GM21423 (cell line): ENCODE data around the gene MPDZ.

Source experiments
- ATAC-seq: cut with Tn5 transposase; IDR thresholded peaks from one replicate; pipeline ENCODE4 v1.9.1; 2021; ENCODE audit warnings: mild to moderate bottlenecking, moderate library complexity; ENCODE audit not compliant: unreplicated experiment

Gene MPDZ

GRCh38 chr9:13090628-13091027 lies 188.9 kb downstream of the MPDZ start:
- ATAC-seq, result no peak

GRCh38 chr9:13089666-13090065 lies 189.8 kb downstream of the MPDZ start:
- ATAC-seq, result no peak

DNA sequence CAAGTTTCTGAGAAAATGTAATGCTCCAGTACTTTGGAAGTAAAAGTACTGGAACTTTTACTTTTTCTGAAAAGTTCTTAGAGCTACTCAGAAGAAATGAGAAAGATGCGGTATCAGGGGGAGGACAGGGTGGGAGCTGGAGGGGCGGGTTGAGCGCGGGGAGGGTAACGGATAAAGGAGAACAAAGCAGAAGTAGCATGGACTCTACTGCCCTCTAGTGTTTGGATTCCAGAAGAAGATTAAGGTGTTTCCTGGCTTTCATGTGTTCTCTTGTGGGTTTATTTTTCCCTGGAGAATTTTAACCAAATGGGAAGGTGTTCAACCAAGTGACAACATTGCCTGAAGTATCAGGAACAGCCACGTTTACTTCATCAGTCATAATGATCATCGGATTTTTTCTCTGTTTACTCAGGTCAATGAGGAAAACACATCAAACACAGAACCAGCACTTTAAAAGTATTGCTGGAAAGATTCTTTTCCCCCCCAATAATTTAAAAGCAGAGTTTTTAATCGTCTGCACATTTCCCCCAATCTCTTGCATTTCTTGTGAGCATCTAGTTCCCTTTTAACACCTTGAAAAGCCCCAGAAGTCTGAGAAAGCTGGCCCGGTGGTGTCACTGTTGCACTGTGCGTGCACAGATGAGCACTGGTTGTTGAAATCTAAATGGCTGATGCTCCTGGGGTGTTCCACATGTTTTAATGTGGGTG lies 190.6 kb downstream of the MPDZ start:
- ATAC-seq, result no peak

GRCh38 chr9:13083963-13084528 lies 195.4 kb downstream of the MPDZ start:
- ATAC-seq, result no peak

- ATAC-seq, result no peak
These were observed 196.1 kb downstream of the MPDZ start for GRCh38 chr9:13083366-13083765.

DNA sequence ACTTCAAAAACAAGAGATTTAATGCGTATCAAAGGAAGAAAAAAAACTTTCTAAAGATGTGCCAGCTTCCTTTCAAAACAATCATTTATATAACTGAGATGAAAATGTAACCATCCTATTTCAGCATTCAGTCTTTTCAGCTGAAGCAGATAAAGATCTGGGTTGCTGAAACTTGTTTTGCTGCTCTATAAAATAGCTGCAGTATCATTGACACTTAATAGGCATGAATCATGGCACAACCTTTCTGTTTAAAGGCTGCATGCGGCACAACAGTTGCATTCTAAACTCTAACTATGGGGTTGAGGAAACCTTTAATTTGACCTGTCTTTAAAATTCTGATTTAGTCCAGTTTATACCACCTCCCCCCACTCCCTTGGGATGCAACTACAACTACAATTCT lies 196.7 kb downstream of the MPDZ start:
- no peak for ATAC-seq

DNA sequence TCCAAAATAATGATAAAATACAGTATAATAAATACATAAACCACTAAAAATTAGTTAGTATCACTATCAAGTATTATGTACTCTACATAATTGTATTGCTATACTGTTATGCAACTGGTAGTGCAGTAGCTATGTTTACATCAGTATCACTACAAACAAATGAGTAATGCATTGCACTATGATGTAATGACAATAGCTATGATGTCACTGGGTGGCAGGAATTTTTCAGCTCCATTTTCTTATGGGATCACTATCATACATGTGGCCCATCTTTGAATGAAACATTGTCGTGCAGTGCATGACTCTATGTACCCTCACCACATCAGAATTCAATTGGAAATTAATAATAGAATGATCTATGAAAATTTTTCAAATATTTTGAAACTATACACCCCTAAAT lies 201.3 kb downstream of the MPDZ start:
- ATAC-seq, result no peak

- no peak for ATAC-seq
These were observed 202.9 kb downstream of the MPDZ start for GRCh38 chr9:13076616-13077015.

DNA sequence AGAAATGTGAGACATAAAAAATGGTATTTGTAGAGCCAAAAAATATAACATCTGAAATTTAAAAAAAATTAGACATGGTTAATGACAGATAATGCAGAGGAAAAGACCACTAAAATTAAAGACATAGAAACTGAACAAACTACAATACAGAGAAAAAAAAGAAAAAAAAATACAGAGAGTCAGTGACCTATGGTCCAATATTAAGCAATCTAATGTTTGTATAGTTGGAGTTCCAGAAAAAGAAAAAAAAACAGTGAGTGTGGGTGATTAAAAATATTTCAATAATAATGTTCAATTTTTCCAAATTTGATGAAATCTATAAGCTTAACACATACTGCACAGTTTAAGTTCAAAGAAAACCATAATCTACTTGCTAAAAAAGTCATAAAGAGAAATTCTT lies 207.6 kb downstream of the MPDZ start:
- ATAC-seq, result no peak

DNA sequence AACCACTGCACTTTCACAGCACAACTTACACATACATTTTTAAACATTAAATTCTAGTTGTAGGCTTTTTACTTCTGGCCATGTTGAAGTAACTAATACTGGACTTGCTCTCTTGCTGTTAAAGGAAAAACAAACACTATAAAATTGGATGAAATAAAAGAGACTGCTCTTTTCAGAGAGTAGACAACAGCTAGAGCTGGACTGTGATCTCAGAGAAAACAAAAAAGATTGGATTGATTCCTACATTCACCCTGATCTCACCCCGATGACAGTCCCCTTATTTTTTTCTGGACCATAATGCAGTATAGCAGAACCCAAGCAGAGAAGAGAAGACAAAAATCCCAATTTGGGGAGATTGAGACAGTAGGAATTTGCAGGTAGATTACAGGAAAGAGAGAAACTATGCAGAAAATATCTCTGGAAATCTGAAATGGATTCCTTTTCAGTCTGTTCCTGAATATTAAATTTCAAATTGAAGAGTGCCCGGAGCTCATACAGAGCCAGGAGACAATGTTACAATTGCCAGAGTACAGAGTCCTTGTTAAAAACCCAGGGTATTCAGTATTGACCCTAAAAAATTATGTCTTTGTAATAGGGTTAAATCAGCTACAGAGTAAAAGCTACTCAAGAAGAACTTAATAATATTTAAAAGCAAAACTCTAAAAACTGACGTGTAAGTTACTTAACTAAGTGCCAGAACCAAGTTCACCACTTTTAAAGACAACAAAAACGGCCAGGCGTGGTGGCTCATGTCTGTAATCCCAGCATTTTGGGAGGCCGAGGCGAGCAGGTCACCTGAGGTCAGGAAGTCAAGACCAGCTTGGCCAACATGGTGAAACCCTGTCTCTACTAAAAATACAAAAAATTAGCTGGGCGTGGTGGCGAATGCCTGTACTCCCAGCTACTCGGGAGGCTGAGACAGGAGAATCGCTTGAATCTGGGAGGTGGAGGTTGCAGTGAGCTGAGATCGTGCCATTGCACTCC lies 208.6 kb downstream of the MPDZ start:
- ATAC-seq, result no peak

- ATAC-seq, result no peak
These were observed 210.0 kb downstream of the MPDZ start for GRCh38 chr9:13069498-13069897.

- no peak for ATAC-seq
These were observed 214.8 kb downstream of the MPDZ start for GRCh38 chr9:13064676-13065075.

DNA sequence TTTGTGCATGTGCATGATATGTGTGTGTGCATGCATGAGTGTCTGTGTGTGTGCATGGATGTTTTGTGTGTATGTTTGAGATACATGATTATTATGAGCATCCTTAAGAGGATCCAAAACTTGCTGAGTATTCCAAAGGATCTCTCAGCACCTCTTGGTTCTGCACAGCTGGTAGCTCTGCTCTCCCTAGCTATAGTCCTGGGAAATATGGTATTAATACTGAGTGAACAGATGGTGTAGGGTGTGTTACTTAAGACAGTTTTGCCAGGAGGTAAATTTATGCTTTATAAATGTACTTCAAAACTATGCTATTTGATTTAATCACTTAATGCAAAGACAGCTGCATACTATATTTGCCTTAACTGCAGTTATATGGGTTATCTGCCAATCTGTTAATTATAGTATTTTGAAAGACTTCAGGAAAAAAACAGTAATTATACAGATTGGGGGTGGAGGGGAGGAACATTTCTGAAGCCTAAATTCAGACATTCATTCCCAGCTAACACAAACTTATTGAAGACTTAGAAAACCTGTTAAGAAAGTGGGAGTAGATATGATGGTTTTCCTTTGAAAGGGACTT lies 215.5 kb downstream of the MPDZ start:
- no peak for ATAC-seq

DNA sequence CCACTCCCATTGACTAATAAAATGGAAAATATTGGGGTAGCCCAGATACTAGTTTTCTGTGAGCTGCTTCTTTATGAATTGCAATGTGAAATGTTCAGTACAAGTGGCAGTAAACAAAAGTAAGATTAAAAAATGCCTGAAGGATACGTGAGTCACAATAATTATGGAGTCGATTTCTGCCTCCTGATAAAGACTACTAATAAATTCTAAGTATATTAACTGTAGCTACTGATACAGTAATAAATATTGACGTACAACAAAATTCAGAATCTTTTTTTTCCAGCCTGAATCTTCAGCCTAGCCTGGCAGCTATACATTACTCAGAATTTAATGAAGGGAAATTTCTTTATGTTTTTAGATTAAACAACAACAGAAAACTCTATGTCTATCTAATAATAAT lies 218.1 kb downstream of the MPDZ start:
- ATAC-seq, result no peak
